GM12878 (cell line): Measurements from ENCODE around the gene GABRB2. TPM values are rescaled to one million over a fixed set of nuclear protein-coding genes. Genes with fewer than 3 reads are reported as not detected.

Experiments used
- ATAC-seq: fragments of 200-7000 bp; cut with Tn5 transposase; 3 replicates; pipeline ENCODE4 v1.9.1; 2020; ENCODE audit warnings: mild to moderate bottlenecking, moderate library complexity
- BruUV-seq: library from RNA; stranded (reverse); fragments of 400-500 nt; replicated peaks from 2 replicates; lab custom pipeline; 2021; lab: Mats Ljungman, UMichigan
- CTCF ChIA-PET: fragments of 300-600 bp; sonication (Branson Sonifier 250); formaldehyde crosslinking; extraction: SDS; loops from one replicate; lab custom pipeline; 2021; ENCODE audit warnings: inconsistent platforms; lab: Yijun Ruan, JAX
- POLR2A ChIA-PET: fragments of 350-600 bp; formaldehyde crosslinking; extraction: SDS; loops from one replicate; lab custom pipeline; 2021; ENCODE audit warnings: inconsistent platforms; lab: Charles Lee
- RAD21 ChIA-PET: fragments of 300-600 bp; sonication (Branson Sonifier 250); formaldehyde crosslinking; loops from one replicate; lab custom pipeline; 2023; ENCODE audit warnings: antibody characterized with exemption; ENCODE audit not compliant: unreplicated experiment; lab: Charles Lee
- SMC1A ChIA-PET: fragments of 300-600 bp; sonication (Branson Sonifier 250); formaldehyde crosslinking; loops from one replicate; lab custom pipeline; 2023; ENCODE audit not compliant: unreplicated experiment, uncharacterized antibody; lab: Charles Lee
- DNase-seq: peaks from one replicate; pipeline ENCODE4 v3.0.0-alpha.2; 2011; ENCODE audit warnings: low read depth, low spot score
- FAIRE-seq: peaks from 3 replicates; lab custom pipeline; 2011; peaks lifted over from hg19 to GRCh38; lab: Jason Lieb, UNC
- H2AFZ ChIP-seq: 2 replicates; pipeline ENCODE4 v1.6.0; 2011; ENCODE audit warnings: low read depth, low read length, control low read depth; ENCODE audit not compliant: control insufficient read depth
- H3K27ac ChIP-seq: 2 replicates; pipeline ENCODE4 v1.5.1; 2011; ENCODE audit warnings: control low read depth; ENCODE audit not compliant: control insufficient read depth, insufficient read depth
- H3K27me3 ChIP-seq, 2 experiments: replicated peaks in 1 of 2; 2 replicates each; pipeline versions ENCODE4 v1.6.0 to v1.6.1; 2011; ENCODE audit warnings: low read length in 1 of 2; ENCODE audit not compliant: control insufficient read depth in 2 of 2, insufficient read depth in 2 of 2
- H3K36me3 ChIP-seq, 2 experiments: 2 replicates each; pipeline ENCODE4 v1.5.1; 2011; ENCODE audit warnings: low read length in 1 of 2; ENCODE audit not compliant: control insufficient read depth in 2 of 2, insufficient read depth in 2 of 2
- H3K4me1 ChIP-seq: 2 replicates; pipeline ENCODE4 v1.6.1; 2011; ENCODE audit warnings: mild to moderate bottlenecking, low read length, moderate library complexity, mixed read lengths; ENCODE audit not compliant: control insufficient read depth, insufficient read depth
- H3K4me2 ChIP-seq: 2 replicates; pipeline ENCODE4 v1.6.0; 2011; ENCODE audit warnings: control low read depth; ENCODE audit not compliant: control insufficient read depth, insufficient read depth
- H3K4me3 ChIP-seq: fragments of 200-600 bp; sonication (generic); 2 replicates; pipeline ENCODE4 v1.5.1; 2016
- H3K79me2 ChIP-seq: 2 replicates; pipeline ENCODE4 v1.6.0; 2011; ENCODE audit warnings: low read length; ENCODE audit not compliant: control insufficient read depth, insufficient read depth
- H3K9ac ChIP-seq: 2 replicates; pipeline ENCODE4 v1.8.0; 2011; ENCODE audit warnings: low read length, control low read depth, mixed read lengths; ENCODE audit not compliant: control insufficient read depth, insufficient read depth
- H3K9me3 ChIP-seq: replicated peaks from 3 replicates; pipeline ENCODE4 v1.5.1; 2011; ENCODE audit warnings: mild to moderate bottlenecking, low read length; ENCODE audit not compliant: control insufficient read depth, insufficient read depth
- H4K20me1 ChIP-seq: 2 replicates; pipeline ENCODE4 v1.6.0; 2011; ENCODE audit not compliant: control insufficient read depth, insufficient read depth
- SKIL ChIP-seq: fragments of 450-650 bp; IDR thresholded peaks from 2 replicates; pipeline ENCODE4 v1.6.1; 2017; ENCODE audit warnings: mild to moderate bottlenecking, low read depth, inconsistent platforms; ENCODE audit not compliant: poor library complexity, severe bottlenecking
- SP1 ChIP-seq: IDR thresholded peaks from one replicate; pipeline ENCODE4 v1.6.1; 2011; ENCODE audit warnings: low read depth, low read length
- YY1 ChIP-seq: IDR thresholded peaks from 2 replicates; pipeline ENCODE4 v1.6.1; 2011; ENCODE audit warnings: low read depth, mild to moderate bottlenecking, low read length
- ZNF592 ChIP-seq: fragments of 450-650 bp; IDR thresholded peaks from 2 replicates; pipeline ENCODE4 v1.6.1; 2017; ENCODE audit warnings: mild to moderate bottlenecking, moderate library complexity
- WGBS: methylation state at CpG from one replicate; pipeline ENCODE4 v1.1.6; 2016; ENCODE audit warnings: low lambda C conversion rate; ENCODE audit not compliant: insufficient replicate concordance, insufficient coverage; ENCODE audit errors: missing lambda C conversion rate; 5-methylcytosine and 5-hydroxymethylcytosine counted together
- in situ Hi-C: fragments of 300-500 bp; cut with MboI; formaldehyde crosslinking; loops from 9 replicates; pipeline ENCODE4 v1.14.3; 2018; ENCODE audit warnings: mixed read lengths
- intact Hi-C: fragments of 100-400 bp; cut with micrococcal nuclease; formaldehyde crosslinking; loops from one replicate; pipeline ENCODE4 v1.14.2; 2022; ENCODE audit not compliant: unreplicated experiment
- polyA plus RNA-seq, 11 experiments: library from polyadenylated mRNA; depleted of rRNA in 4 of 11; unstranded in 6 of 11; stranded (reverse) in 5 of 11; fragments of >200 nt; fragmentation: Nextera tagmentation in 4 of 11; fragmentation: Illumina TruSeq in 1 of 11; extraction: Ambion mirVana in 4 of 11; extraction: Trizol in 1 of 11; gene quantifications; 1 replicate in 1 of 11; 2 replicates in 10 of 11; pipeline versions ENCODE4 v1.2.1 to v1.2.3, GENCODE V29; 2011 to 2016; ENCODE audit warnings: inconsistent platforms in 2 of 11, missing spikeins in 2 of 11, low read depth in 1 of 11
- total RNA-seq, 4 experiments: library from RNA; depleted of rRNA in 3 of 4; stranded (reverse); fragments of >200 nt in 3 of 4; fragmentation: Illumina TruSeq in 1 of 4; extraction: Trizol in 1 of 4; gene quantifications; 2 replicates each; pipeline versions ENCODE4 v1.2.1 to v1.2.3, GENCODE V29; 2013 to 2021

GABRB2 gene
- total and polyA plus RNA-seq, 10 of the 15 experiments (the other 5 are each of a cell fraction or from before 2014, with no cell fraction given), result 0.12 to 0.85 (median 0.43) TPM

GRCh38 chr5:161391724-161392123, 154.8 kb downstream of the GABRB2 start:
- ChIA-PET POLR2A (no interaction called here), RAD21 (no interaction called here), CTCF (no interaction called here), SMC1A (interaction anchor here (0.7 kb wide), 1 partner anchor 23 kb away, joined by 3 read pairs; no protein-coding TSS in a partner anchor)
- H3K27ac ChIP-seq, result no peak overlapping the region
- FAIRE-seq, result no peak
- no peaks in the 10 kb centered on the region; the same call in 1 of the 2 replicates for H3K4me1 ChIP-seq
- H3K4me3 ChIP-seq, result no peak overlapping the region
- intact Hi-C loops, result no loop called here
- no peaks in the 10 kb centered on the region; the same call in 2 of the 3 replicates for H3K9me3 ChIP-seq
- H4K20me1 ChIP-seq, result no peaks in the 10 kb centered on the region
- DNase-seq, result no peak
- H3K4me2 ChIP-seq, result no peak overlapping the region
- WGBS, result 0% methylated on average over 1 of the region's 1 CpG
- H3K36me3 ChIP-seq, result no peaks in the 10 kb centered on the region
- in situ Hi-C loops, result no loop called here
- H2AFZ ChIP-seq, result peak overlapping the region; percentile 59; the same call in 1 of the 2 replicates
- H3K79me2 ChIP-seq, result no peaks in the 10 kb centered on the region
- TF ChIP-seq SP1, result no peak
- TF ChIP-seq ZNF592, result no peak
- no peak for TF ChIP-seq YY1
- TF ChIP-seq SKIL, result no peak
- H3K9ac ChIP-seq, result no peak overlapping the region
- no TSS peak for BruUV-seq
- ATAC-seq, result no peak
- no peaks in the 10 kb centered on the region for H3K27me3 ChIP-seq
